ENCODE results near the gene SH3BP2.

- TF ChIP-seq, protein P1, sequence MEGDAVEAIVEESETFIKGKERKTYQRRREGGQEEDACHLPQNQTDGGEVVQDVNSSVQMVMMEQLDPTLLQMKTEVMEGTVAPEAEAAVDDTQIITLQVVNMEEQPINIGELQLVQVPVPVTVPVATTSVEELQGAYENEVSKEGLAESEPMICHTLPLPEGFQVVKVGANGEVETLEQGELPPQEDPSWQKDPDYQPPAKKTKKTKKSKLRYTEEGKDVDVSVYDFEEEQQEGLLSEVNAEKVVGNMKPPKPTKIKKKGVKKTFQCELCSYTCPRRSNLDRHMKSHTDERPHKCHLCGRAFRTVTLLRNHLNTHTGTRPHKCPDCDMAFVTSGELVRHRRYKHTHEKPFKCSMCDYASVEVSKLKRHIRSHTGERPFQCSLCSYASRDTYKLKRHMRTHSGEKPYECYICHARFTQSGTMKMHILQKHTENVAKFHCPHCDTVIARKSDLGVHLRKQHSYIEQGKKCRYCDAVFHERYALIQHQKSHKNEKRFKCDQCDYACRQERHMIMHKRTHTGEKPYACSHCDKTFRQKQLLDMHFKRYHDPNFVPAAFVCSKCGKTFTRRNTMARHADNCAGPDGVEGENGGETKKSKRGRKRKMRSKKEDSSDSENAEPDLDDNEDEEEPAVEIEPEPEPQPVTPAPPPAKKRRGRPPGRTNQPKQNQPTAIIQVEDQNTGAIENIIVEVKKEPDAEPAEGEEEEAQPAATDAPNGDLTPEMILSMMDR (conservative IDR thresholded peaks at IDR 0.05): no peak
- no peak for TF ChIP-seq EZH2 (IDR thresholded peaks at IDR 0.05; ENCODE audit: low read depth)
These were observed 35.2 kb downstream of the SH3BP2 start for GRCh38 chr4:2827874-2828751.

Data from PC-9 (cell line).